Measurements from ENCODE around the gene PLCH1.

The PLCH1 gene

GRCh38 chr3:155525324-155525833, 219.5 kb downstream of the PLCH1 start:
- DNase-seq: no peak

GRCh38 chr3:155520463-155520862, 224.4 kb downstream of the PLCH1 start:
- DNase-seq: no peak

DNA sequence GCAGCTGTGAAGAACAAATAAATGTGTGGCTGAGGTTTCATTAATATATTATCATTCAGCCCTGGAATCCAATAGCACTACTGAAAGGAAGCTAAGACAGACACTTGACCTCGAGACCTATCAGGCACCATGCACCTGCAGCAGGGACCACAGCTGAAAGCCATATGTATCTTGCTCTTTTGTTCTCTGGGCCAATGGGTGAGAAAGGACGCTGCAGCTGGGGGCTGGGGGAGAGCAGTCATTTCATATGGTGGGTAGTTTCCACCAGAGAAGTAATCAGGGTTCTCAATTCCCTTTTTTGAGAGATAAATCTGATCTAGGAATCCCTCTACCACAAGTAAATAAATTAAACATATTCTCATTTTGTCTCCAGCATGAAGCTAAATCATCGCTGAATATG, 225.8 kb downstream of the PLCH1 start:
- DNase-seq: no peak

DNA sequence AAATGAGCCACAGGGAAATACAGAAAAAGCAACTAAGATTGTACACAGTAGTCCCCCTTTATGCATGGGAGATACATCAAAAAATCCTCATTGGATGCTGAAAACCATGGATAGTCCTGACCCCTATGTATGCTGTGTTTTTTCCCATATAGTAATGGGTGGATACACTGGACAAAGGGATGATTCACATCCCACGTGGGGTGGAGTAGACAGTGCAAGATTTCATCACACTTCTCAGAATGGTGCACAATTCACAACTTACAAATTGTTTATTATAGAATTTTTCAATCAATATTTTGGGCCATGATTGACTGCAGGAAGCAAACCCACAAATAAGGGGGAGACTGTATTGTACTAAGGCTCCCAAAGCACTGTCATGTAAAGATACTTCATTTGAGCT, 227.0 kb downstream of the PLCH1 start:
- no peak for DNase-seq

DNA sequence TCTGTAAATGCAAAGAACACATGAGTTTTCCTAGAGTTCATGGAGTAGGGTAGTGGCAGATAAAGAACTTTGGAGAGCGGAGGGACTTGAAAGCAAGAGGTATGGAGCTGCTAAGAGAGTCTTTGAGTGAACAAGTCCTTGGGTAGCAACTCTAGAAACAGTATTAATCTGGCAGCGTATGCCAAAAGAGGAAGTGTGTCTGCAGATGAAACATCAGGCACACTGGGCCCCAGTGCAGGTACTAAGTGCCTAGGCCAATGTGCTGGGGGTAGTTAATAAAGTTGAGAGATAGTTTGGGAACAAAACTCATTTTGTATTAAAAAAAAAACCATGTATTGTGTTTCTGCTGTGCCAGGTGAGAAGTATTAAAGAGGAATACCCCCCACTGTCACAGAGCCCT, 228.4 kb downstream of the PLCH1 start:
- no peak for DNase-seq

DNA sequence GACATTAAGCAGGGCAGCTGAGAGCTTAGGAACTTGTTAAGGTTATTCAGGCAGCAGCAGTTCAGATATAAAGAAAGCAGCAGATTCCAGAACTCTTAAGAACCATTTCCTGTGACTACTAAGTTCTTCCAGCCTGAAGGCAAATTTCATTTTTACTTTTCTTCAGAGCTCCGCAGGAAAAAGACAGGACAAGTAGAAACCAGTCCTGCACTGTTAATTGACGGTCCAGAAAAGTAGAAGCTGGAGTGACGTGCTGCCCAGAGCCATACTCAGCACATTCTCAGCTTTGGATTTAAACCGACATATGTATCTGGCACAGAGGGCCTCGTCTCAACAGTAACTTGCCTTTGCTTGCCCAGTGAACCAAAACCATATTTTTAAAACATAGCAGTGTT, 232.0 kb downstream of the PLCH1 start:
- DNase-seq: no peak

- no peak for DNase-seq
Observed at GRCh38 chr3:155512175-155512866, 232.6 kb downstream of the PLCH1 start.

GRCh38 chr3:155504682-155505081, 240.2 kb downstream of the PLCH1 start:
- DNase-seq: no peak

- no peak for DNase-seq
Observed at GRCh38 chr3:155502630-155503029, 242.2 kb downstream of the PLCH1 start.

DNA sequence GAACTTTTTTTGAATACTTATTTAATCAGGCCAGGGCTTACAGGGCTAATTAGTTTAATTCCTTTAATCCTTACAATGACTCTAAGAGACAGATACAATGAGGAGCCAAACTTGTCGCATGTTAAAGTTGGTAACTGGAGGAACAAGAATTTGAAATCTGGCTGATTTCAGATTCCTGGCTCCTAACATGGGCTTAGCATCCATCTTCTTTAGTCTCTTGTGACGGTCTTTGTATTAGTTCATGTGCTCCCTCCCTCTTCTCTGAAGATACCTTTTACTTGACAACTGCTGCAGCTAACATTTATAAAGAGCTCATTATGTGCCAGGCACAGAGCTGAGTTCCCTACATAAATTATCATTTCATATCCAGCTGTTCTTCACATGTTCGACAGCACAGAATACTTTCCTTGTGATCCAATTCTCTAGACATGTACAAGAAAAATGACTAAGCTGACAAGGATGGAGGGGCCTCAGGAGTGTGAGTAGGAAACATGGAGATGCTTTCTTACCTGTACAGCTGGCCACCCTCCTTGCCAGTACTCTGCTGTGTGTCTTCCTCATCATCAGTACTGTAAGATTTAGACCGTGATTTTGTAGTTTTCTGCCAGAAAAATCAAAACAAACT, 244.6 kb downstream of the PLCH1 start:
- no peak for DNase-seq

- DNase-seq: no peak
Observed at GRCh38 chr3:155497930-155498647, 246.8 kb downstream of the PLCH1 start.

DNA sequence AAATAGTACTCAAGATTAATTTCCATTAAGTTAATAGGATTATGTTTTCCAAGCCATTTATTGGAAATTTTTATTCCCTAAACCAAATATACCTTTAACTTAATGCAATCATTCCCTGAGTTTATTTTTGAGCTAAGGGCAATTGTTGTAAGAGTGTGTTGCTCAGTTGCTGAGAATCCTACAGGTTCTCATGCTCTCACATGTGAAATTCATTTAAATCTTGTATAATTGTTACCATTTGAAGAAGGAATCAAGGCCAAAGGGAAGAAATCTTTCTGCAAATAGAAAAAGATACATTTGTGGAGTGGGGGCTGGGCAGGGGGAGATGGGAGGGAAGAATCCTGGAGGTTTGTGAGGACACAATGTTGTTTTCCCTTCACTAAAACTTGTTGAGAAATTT, 248.7 kb downstream of the PLCH1 start:
- DNase-seq: no peak

- DNase-seq: no peak
Observed at GRCh38 chr3:155495387-155495786, 249.5 kb downstream of the PLCH1 start.

DNA sequence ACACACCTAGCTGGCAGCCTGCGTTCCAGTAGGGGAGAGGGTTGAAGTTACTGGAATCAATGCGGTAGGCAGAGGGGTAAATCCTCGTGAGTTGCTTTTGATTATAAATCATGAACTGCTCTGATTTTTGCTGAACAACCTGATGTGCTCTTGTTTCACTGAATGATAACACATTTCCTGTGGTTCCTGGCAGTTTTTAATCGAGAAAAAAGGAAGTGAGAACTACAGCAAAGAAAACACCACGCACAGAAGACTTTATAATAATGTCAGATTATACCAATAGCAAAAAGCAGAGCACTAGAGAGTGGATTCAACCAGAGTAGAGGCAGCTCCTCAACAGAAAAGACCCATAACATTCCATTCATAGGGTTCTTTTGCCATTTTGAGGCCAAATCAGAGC, 250.5 kb downstream of the PLCH1 start:
- DNase-seq: no peak

DNA sequence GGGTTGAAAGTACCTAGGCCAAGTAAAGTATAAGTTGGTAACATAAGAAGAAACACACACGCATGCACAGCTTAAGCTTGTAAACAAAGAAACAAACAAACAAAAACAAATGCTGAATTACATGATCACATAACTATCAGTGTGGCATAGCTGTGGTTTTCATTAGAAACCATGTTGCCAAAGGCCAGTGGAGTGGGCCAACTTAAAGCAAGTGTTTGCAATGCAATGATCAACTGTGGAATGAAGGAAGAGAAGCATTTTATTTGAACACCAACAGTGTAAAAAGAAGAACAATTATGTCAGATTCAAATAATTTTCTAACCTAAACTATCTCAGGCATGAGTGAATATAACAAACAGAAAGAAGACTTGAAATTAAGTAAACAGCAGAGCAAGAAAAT, 252.0 kb downstream of the PLCH1 start:
- no peak for DNase-seq

- no peak for DNase-seq
Observed at GRCh38 chr3:155491696-155492095, 253.2 kb downstream of the PLCH1 start.

DNA sequence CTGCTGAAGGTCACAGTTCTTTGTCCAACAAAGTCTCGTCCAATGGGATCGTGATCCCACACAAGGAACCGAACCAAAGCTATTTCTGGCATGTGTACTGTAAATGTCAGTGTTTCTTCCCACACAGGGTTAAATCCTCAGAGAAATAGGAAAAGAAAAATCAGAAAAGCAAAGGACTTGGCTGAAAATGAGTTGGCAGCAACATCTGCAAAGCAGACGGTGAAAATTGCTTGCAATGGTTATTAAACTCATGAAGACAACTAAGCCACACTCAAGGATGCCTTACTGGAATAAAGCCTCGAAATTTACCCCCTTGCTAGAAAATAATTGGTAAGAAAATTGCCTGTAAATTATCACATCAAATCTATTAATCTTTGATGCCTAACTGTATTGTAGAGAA, 256.2 kb downstream of the PLCH1 start:
- DNase-seq: no peak

DNA sequence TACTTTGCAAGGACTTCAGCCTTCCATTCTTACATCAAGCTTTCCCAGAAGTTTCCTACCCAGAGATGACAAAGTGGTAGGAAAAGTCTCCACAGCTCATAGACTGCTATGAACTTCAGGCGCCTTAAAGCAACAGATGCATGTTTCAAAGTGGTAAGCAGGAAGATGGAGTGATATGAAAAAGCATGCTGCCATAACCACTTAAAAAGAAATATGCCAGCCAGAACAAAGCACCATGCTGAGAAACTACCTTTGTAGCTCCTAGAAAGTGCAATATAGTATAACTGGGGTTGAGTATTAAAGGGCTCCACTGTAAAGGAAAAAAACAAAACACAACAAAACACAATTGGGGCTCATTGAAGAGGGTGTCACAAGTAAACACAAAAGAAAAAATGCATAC, 259.0 kb downstream of the PLCH1 start:
- DNase-seq: no peak

GRCh38 chr3:155481591-155481990, 263.3 kb downstream of the PLCH1 start:
- DNase-seq: no peak

- DNase-seq: no peak
Observed at GRCh38 chr3:155481089-155481488, 263.8 kb downstream of the PLCH1 start.

- no peak for DNase-seq
Observed at GRCh38 chr3:155465664-155466063, 279.2 kb downstream of the PLCH1 start.

- no peak for DNase-seq
Observed at GRCh38 chr3:155462672-155463071, 282.2 kb downstream of the PLCH1 start.

DNA sequence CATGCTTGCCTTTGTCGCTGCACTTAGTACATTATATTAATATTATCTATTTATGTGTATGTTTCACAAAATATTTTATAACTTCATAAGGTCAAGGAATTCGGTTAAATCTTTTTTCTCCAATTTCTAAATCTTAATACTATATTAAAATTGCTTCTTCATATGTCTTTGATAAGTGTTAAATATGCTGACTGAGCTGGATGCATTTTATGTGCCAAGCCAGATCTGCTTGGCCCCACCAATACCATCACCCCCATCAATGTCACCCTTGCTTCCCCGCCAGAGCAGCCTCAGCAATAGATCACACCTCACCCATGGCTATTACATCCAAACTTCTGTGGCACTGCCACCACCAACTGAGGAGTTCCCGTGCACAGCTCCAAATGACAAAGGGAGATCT, 287.3 kb downstream of the PLCH1 start:
- no peak for DNase-seq

DNA sequence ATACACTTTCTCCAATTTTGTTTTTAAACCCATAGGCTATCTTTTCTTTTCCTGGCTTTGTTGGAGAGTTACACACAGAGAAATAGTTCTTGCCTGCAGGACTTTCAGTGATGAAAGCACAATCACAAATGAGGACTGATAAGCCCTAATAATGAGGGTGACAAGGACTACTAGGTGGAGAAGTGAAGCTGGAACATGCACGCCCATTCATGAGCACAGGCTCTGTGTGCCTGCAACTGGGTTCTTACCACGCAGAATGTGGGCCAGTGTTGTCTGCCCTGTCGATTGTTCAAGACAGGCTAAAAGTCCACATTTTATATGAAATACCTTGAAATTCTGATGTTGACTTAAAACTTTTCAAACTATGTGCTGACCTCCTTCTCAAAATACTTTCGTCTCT, 289.1 kb downstream of the PLCH1 start:
- no peak for DNase-seq
